ENCODE measurements around the gene MRFAP1L1. TPM values are rescaled to one million over a fixed set of nuclear protein-coding genes. Genes with fewer than 3 reads are reported as not detected.
A peak's percentile ranks its signal among the peaks of the same experiment; 100 is the strongest.
"Not testable (repeated sequence)": the region's sequence is repeated elsewhere in the genome, so short reads cannot be mapped to it uniquely, and the experiment has no call there.

The MRFAP1L1 gene
- total RNA-seq, 1 donor from 2014 or later, result 34.5 TPM

DNA sequence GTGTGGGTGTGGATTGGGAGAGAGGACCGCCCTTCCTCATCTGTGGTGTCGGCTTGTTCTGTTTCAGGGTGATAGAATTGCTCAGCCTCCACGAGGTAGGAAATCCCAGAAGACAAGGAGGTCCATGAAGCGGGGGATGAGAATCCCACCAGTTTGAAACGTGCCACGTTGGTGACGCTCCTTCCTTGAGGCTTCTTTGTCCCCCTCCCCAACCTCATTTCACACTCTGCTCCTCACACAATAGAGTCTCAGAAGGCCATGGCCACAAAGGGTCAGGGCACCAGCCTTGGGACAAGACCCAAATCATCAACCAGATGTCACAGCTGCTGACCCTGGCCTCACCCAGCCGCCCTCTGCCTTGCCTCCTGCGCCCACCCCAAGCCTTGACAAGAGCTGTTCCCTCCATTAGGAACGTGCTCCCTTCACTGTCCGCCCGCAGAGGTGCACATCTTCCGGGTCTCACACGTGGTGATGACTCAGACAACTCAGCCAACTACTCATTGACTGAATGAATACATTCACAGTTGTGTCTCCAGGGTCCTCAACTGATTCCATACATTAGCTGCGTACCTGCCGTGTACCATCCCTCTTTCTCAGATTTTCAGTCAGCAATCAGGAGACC lies 24.6 kb upstream of the MRFAP1L1 start:
- DNase-seq (ENCODE audit: low spot score), result peak; percentile 49

DNA sequence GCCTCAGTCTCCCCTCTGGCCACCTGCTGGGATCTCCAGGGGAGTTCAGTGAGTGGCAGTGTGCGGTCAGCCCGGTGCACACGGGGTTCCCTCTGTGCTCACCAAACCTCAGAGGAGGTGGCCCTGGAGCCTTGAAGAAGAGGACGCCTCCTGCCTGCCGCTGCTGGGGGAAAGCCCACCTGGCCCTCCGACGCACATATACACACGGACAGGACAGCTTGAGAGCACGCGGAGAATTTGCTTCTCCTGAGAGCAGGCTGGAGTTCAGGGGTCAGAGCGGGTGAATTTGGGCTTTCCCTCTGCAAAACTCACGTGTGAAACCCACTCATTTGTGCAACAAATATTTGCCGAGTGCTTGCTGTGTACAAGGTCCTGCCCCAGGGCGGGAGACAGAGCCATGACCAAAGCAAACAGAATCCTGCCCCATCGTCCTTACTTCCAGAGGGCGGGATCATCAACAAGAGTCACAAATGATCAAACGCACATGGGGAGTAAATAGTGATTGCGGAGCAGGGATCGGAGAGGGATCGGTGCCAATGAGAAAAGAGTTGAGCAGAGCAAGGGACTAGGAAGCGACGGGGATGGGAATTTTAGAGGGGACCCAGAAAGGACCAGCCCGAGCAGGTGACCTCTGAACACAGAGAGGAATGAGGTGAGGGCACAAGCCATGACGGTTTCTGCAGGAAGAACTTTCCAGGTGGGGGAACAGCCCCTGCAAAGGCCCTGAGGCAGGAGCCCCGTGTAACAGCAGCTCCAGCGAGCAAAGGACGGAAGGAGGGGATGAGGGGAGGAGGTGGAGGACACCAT lies 23.9 kb upstream of the MRFAP1L1 start:
- DNase-seq (ENCODE audit: low spot score), result peak; percentile 72

DNA sequence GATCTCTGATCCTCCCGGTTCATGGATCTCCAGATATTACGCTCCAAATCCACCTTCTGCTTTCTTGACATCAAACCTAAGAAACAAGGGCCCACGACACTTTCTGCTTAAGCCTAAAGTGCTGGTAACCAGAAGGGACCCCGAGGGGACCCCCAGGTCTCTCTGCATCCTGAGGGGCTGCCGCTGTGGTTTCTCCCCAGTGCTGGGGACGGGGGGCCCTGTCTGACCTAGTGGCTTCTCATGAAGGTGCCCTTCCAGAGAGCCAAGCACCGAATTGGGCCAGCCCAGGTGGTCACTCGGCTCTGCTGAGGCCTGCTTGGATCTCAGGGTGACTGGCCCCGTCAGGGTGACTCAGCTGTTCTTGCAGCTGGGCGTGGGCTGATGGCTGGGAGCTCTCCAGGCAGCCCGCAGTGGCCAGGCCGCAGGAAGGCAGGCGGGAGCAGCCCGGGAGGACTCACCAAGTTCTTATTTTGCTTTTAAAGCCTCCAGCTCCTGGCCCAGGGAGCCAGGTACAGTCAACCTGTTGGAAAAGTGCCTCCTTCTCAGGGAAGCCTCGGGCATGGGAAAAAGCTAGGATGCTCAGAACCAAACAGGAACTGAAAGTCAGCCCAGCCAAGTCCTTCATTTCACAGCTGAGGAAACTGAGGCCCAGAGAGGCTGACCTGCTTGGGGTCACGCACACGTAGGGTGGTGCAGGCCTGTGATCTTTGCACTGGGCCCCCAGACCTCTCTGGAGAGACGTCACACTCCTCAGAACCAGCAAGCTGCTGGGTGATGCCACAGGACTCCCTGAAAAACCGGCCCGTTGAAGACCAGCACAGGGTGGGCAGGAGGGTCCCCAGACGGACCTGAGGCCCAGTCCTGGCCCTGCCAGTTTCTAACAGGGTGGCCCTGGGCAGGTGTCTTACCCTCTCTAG lies 23.0 kb upstream of the MRFAP1L1 start:
- peak; percentile 91 for DNase-seq (ENCODE audit: low spot score)

DNA sequence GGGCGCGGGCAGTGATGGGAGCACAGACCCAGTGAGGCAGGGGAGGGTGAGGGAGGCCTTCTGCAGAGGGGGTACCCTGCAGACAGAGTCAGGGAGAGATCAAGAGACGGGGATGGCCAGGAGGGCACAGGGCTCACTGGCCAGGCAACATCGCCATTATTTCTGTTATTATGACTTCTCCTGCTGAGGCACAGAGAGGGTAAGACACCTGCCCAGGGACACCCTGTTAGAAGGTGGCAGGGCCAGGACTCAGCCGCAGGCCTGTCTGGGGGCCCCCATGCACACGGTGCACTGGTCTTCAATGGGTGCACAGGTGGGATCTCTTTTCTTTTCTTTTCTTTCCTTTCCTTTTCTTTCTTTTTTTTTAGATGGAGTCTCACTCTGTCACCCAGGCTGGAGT lies 22.1 kb upstream of the MRFAP1L1 start:
- peak; percentile 78 for DNase-seq (ENCODE audit: low spot score)

DNA sequence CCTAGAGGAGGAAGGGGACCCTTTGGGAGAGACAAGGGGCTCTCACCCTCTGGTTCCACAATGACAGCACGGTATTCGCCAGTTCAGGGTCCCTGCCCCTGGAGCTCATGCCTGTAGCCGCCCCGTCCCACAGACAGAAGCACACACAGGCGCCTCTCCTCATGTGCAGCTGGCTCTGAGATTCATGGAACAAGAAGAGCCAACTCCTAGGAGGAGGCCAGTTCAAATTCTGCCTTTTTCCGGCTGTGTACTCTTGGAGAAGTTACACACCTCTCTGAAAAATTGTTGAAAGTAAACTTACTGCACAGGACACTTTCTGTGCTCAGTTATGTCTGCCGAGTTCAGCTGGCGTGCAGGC lies 21.6 kb upstream of the MRFAP1L1 start:
- no peak for DNase-seq (ENCODE audit: low spot score)

DNA sequence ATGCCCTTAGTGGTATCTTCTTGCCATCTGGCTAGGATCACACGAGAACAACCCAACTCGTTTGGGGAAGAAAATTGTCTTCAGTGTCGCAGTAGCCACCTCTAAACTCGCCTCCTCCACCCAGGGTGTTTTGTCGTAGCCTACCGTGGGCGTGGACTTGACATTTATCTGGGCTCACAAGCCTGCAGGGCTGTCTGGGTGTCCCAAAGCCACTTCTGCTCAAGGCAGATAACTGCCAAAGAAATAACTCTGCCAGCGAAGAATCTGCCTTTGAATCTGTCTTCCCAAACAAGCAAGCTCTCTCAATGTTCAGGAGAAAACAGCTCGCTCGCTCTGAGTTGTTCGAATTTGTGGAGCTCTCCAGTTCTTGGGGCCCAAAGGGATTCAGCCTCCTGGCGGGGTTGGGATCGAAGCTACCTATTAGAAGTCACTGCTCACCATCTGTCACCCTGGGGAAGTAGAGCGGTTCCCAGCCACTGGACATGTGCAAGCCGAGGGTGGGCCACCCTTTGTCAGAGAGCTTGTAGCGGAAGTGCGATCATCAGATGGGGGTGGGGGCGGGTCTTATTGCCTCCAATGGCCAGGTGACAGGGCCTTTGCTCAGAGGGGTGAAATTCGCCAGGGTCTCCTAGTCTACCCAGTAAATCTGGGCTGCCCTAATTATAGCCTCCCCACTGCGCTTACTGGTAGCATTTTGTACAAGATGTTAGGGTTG lies 21.1 kb upstream of the MRFAP1L1 start:
- DNase-seq (ENCODE audit: low spot score), result peak; percentile 80

DNA sequence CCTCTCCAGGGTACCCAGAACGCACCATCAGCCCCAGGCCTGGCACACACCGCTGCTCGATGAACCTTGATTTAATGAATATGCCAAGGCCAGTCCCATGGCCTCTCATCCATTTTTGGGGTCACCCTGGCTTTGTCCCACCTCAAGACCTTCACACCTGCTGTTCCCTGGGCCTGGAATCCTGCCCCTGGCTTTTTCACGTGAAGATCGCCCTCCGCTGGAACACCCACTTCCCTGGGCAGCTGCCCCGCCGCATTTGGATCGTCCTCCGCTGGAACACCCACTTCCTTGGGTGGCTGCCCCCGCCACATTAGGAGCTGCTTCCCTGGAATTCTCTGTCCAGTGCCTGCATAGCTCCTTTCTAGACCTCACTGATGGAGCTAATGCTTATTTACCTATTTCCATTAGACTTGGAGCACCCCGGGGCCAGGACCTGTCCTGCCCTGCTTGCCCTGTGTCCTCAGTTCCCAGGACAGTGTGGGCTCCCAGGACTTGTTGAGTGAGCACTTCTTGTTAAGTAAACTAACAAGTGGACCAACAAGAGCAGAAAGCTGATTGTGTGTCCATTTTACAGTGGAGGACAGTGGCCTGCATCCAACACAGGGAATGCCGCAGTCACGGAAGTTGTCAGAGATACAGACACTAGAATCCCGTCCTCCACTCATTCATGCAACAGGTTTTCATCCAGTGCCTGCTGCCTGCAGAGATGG lies 18.8 kb upstream of the MRFAP1L1 start:
- peak; percentile 68 for DNase-seq (ENCODE audit: low spot score)

DNA sequence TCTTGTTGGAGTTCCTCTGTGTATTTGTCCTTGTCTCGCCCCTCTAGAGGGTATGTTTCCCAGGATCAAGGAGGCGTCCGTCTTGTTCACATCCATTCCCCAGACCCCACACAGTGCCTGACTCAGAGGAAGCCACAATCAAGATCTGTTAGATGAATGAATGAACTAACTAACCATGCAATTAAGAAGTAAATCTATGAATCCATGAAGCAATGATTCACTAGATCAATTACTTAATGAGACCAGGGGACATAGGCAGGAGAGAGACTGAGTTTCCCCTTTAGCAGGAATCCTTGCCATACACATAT lies 18.2 kb upstream of the MRFAP1L1 start:
- peak; percentile 1 for DNase-seq (ENCODE audit: low spot score)

DNA sequence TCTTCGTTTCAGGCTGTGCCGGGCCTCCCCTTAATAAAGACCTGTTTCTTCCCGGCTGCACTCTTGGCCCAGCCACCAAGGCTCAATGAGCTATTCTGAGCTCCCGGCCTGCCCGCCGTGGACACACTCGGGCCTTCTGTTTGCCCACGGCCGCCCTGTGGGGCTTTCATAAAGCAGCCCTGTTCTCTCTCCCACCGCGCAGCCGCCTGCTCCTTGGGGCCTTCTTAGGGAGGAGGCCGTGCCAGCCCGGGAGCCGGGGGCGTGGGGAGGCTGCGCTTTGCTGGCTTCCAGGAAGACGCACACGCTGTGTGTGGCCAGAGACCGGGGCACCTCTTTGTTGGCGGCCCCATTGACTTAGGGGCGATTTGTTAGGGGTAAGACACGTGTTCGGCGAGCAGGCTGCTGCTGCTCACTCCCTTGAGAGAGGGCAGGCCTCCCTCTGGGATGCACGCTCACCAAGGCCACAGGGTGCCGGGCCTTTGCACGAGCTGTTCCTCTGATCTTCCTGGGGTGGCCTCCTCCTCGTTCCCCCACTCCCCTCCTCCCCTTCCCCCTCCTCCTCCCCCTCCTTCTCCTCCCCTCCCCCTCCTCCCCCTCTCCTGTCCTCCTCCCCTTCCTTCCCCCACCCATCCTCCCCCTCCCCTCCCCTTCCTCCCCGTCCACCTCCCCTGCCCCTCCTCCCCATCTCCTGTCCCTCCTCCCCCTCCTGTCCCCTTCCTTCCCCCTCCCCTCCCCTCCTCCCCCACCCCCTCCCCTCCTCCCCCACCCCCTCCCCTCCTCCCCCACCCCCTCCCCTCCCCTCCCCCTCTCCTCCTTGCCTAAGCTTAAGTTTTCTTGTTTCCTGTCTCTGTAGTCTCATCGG lies 17.6 kb upstream of the MRFAP1L1 start:
- DNase-seq (ENCODE audit: low spot score), result peak; percentile 86

DNA sequence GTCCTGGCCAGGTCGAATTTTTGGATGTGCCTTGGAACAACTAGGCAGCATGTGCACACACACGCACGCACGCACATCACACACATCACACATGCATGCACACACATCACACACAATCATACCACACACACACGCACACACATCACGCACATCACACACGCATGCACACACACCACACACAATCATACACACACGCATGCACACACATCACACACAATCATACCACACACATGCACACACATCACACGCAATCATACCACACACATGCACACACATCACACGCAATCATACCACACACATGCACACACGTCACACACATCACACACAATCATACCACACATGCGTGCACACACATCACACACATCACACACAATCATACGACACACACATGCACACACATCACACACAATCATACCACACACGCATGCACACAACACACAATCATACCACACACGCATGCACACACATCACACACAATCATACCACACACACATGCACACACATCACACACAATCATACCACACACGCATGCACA lies 15.8 kb upstream of the MRFAP1L1 start:
- DNase-seq (ENCODE audit: low spot score), result not testable (repeated sequence)

DNA sequence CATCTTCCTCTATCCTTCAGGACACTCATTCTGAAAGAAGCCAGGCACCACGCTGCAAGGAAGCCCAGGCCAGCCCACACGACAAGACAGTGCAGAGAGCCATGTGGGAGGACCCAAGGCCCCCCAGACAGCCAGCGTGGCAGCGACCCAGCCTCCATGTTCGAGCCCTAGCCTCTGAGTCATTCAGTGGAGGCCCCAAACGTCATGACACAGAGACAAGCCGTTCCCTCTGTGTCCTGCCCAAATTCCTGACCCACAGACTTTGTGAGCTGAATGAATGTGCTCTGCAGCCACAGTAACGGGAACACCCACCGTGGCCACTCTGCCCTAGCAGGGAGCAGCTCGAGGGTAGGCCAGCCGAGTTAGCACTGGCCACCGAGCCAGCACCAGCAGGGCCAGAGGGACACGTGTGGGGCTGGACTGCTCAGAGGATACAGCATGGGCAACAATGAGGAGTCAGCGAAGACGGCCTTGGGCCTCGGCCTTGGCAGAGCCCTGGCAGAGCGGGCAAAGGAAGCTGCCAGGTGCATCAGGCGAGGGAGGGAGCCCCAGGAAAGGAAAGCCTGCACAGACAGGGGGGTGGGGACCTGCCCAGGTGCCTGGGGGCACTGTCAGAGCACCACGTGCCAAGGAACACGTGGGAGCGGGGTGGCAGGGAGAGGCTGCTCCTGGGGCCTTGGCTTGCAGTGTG lies 14.9 kb upstream of the MRFAP1L1 start:
- DNase-seq (ENCODE audit: low spot score), result peak; percentile 82

DNA sequence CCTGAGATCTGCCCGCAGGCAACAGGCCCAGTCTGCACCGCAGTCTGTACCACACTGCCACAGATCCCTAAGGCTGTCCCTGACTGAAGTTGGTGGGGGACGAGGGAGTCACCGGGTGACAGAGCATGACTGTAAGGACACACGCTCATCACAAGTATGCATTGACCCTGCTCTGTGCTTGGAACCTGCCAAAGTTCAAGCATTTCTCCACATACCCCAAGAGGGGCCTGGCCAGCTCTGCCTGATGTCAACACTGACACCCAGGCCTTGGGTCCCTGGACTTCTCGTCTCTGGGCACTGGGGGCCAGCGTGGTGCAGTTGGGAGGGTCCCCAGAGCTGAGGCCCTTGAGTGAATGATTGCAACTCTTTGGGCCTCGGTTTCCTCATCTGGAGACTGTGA lies 14.2 kb upstream of the MRFAP1L1 start:
- DNase-seq (ENCODE audit: low spot score), result peak; percentile 86

DNA sequence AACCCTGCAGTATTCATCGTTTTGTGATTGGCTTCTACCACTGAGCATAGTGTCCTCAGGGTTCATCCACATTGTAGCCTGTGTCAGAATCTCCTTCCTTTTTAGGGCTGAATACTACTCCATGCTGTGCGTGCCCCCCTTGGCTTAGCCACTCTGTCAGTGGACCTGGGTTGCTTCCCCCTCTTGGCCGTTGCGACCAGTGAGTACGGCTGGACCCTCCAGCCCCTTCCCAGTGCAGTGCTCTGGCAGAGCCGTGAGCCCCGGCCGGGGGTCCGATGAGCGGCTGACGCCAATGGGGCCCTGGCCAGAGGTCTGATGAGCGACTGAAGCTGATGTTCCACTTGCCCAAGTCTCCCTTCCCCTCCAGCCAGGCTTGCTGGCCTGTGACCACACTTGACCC lies 13.2 kb upstream of the MRFAP1L1 start:
- DNase-seq (ENCODE audit: low spot score), result peak; percentile 80

DNA sequence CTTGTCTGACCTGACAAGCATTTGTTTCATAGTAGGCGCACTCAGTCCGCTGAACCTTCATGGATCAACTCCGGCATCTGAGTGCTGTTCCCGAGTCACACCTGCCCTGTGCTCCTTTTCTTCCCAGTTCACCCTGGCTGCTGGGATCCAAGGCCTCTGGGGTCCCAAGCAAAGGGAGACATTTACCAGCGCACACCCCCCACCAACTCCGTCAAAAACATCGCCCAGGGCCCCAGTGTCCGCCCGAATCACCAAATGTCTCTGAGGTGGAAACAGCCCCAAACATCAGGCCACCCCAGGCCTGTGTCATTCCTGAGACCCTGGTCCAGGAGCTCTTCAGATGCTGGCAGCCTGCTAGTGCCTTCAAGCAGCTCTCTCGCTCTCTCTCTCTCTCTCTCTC lies 11.5 kb upstream of the MRFAP1L1 start:
- DNase-seq (ENCODE audit: low spot score), result peak; percentile 60

DNA sequence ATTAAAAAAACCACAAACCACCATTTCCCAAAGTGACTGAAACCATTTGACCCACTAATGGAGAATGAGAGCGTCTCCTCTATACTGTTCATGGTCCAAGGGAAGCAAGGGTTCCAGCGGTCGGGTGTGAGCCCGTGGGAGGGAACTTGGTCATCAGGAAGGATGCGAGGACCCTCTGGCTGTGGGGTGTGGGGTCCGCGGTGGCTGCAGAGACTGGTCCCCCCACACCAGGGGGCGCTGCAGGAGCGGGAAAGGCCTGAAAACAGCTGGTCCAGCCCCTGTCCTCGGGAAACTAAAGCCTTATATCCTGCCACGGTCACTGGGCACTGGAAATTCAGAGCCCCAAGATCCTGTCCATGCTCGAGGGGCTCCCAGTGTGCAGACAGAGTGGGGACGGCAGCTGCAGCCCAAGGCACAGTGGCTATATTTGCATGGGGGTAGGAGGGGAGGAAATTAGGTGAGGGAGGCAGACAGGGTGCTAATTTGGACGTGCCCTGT lies 10.6 kb upstream of the MRFAP1L1 start:
- peak; percentile 93 for DNase-seq (ENCODE audit: low spot score)

DNA sequence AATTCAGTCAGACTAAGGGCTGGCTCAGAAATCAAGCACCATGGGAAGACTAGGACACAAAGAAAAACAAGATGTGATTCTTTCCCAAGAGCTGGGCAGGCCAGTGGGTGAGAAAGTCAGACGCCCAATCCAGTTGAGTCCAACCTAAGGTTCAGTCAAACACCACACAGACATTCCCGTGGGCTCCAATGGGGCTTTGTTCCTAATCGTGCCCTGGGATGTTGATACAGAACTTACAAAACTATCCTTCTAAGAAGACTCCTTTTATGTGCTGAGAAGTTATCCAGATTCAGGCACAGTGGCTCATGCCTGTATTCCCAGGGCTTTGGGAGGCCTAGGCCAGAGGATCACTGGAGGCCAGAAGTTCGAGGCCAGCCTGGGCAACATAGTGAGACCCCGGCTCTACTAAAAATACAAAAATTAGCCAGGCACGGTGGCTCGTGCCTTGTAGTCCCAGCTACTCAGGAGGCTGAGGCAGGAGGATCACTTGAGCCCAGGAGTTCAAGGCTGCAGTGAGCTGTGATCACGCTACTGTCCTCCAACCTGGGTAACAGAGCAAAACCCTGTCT lies 10.0 kb upstream of the MRFAP1L1 start:
- peak; percentile 28 for DNase-seq (ENCODE audit: low spot score)

DNA sequence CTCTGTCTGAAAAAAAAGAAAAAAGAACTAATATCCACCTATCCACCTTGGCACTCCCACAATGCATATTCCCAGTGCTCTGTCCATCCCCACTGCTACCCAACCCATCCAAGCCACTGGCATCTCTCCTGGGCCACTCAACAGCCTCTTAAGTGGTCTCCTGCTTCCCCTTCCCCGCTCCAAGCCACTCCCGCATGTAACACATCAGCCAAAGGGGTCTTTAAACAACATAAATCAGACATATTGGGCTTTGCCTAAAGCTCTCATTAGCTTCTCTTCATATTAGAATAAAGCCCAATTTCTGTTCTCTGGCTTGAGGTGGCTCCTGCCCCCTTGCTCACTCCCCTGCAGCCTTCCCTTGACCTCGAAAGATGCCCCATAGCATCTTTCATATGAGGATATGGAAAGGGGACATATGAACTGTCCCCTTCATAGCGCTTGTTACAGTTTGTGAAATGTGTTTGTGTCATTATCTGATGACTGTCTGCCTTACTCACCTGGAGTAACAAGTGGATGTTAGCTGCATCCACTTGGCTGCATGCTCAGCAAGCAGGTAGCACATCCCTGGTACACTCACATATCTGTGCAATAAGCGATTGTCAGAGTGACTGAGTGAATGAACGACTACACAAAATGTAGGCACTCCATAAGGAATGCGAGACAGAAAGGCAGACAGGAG lies 9.4 kb upstream of the MRFAP1L1 start:
- DNase-seq (ENCODE audit: low spot score), result peak; percentile 28
